Calu3 (cell line): ENCODE data around the gene ZNF594. TPM values are rescaled to one million over a fixed set of nuclear protein-coding genes. Genes with fewer than 3 reads are reported as not detected.
"Not testable (repeated sequence)": the region's sequence is repeated elsewhere in the genome, so short reads cannot be mapped to it uniquely, and the experiment has no call there.

Experiments used
- BruUV-seq: library from RNA; stranded (reverse); fragments of 400-500 nt; replicated peaks from 2 replicates; lab custom pipeline; 2021; lab: Mats Ljungman, UMichigan
- CTCF ChIA-PET: fragments of 300-600 bp; sonication (Branson Sonifier 250); formaldehyde crosslinking; loops from one replicate; lab custom pipeline; 2022; ENCODE audit warnings: antibody characterized with exemption; lab: Charles Lee
- DNase-seq: peaks from one replicate; pipeline ENCODE4 v3.0.0; 2022
- H3K27ac Mint-ChIP-seq: one replicate; pipeline ENCODE4 v1.8.0; 2022; ENCODE audit warnings: mixed read lengths; ENCODE audit not compliant: unreplicated experiment
- H3K27me3 Mint-ChIP-seq: one replicate; pipeline ENCODE4 v1.8.0; 2022; ENCODE audit warnings: mixed read lengths; ENCODE audit not compliant: unreplicated experiment
- H3K36me3 Mint-ChIP-seq: one replicate; pipeline ENCODE4 v1.8.0; 2022; ENCODE audit warnings: mild to moderate bottlenecking, moderate library complexity, mixed read lengths; ENCODE audit not compliant: insufficient read depth, unreplicated experiment
- H3K4me1 Mint-ChIP-seq: one replicate; pipeline ENCODE4 v1.8.0; 2022; ENCODE audit warnings: mild to moderate bottlenecking, low read depth, mixed read lengths; ENCODE audit not compliant: unreplicated experiment
- H3K4me3 Mint-ChIP-seq: one replicate; pipeline ENCODE4 v1.8.0; 2022; ENCODE audit warnings: mild to moderate bottlenecking, low read depth, moderate library complexity, mixed read lengths; ENCODE audit not compliant: unreplicated experiment
- H3K9me3 Mint-ChIP-seq: one replicate; pipeline ENCODE4 v1.8.0; 2022; ENCODE audit warnings: low read depth, mixed read lengths; ENCODE audit not compliant: unreplicated experiment
- CTCF ChIP-seq: fragments of 200-600 bp; IDR thresholded peaks from one replicate; pipeline ENCODE4 v1.8.0; 2022; ENCODE audit warnings: antibody characterized with exemption; ENCODE audit not compliant: unreplicated experiment
- intact Hi-C: fragments of 100-400 bp; cut with micrococcal nuclease; formaldehyde crosslinking; loops from one replicate; pipeline ENCODE4 v1.10.0; 2022; ENCODE audit not compliant: unreplicated experiment
- total RNA-seq: library from RNA; stranded (reverse); gene quantifications from 2 replicates; pipeline ENCODE4 v1.2.3, GENCODE V29; 2022

Gene ZNF594
- total RNA-seq, 1 experiment from 2014 or later: 12.9 TPM

DNA sequence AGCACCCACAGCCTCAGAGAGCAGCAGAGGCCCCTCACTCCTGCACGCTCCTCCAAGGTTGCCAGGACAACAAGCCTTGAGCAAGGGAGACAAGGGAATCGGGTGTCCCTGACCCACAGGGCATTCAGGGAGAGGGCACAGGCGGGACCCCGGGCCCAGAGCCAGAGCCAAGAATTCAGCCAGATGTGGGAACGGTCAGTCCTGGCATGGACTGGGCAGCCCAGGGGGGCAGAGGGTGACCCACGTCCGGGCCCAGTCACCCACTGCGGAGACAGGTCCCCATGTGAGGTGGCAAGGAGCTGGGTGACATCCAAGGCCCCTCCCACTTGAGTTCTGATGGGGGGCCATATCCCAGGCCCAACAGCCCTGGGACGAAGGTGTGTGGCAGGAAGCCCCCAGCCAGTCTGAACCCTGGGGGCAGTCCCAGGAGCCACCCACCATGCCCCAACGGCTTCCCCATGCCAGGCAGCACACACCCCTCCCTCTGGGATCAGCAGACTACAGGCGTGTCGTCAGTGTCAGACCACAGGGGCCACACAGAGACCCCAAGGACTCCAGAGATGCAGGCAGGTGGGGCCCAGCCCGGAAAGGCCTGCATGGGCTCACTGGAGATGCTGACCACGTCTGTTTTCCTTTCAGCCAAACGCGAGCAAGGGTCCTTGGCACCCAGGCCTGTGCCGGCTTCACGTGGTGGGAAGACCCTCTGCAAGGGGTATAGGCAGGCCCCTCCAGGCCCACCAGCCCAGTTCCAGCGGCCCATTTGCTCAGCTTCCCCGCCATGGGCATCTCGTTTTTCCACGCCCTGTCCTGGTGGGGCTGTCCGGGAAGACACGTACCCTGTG, 52.8 kb downstream of the ZNF594 start:
- Mint-ChIP-seq H3K4me1 (no peaks in the 10 kb centered on the region), H3K27ac (no peak overlapping the region), H3K36me3 (no peaks in the 10 kb centered on the region), H3K4me3 (no peak overlapping the region), H3K9me3 (no peaks in the 10 kb centered on the region), H3K27me3 (no peaks in the 10 kb centered on the region)
- CTCF ChIA-PET: no interaction called here
- no peak for TF ChIP-seq CTCF
- BruUV-seq: no TSS peak
- intact Hi-C loops: no loop called here
- no peak for DNase-seq

DNA sequence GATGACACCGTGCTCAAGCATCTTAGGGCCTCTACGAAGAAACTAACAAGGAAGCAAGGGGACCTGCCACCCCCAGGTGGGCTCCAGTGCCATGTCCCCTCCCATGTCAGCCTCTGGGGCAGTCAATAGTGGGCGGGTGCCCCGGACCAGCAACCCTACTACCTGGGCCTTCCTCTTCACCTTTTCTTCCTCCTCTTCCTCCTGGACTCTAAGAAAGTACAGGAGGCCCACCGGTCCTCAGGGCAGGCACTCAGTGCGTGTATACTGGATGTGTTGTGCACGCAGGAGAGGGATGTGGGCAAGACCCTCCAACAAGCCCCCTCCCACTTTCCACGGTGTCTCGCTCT, 53.5 kb downstream of the ZNF594 start:
- CTCF ChIA-PET, BruUV-seq, H3K4me1 Mint-ChIP-seq, H3K27ac Mint-ChIP-seq, H3K27me3 Mint-ChIP-seq, H3K4me3 Mint-ChIP-seq, DNase-seq, intact Hi-C loops, H3K9me3 Mint-ChIP-seq, H3K36me3 Mint-ChIP-seq: not testable (repeated sequence)

DNA sequence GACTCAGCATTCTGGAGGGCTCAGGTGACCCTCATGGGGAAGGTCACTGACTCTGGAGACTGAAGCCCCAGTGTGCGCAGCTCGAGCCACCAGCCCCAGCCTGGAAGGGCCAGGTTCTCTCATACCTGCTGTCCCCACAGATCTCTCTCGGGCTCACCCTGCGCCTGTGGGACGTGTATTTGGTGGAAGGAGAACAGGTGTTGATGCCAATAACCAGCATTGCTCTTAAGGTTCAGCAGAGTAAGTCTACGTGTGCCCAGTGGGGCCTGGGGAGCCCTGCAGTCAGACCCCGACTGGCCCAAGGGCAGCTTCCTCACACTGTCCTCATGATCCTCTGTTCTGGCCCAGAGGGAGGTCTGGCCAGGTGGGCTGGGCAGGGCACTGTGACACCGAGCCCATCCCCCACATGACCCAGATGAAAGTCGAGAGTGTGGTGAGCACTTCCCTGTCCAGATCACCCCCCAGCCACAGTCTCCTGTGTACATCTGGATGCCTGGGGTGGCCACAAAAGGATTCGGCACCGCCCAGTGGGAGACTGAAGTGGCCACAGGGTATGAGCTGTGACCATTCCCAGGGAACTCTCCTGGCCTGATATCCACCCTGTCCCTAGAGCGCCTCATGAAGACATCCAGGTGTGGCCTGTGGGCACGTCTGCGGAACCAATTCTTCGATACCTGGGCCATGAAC, 54.0 kb downstream of the ZNF594 start:
- H3K27ac Mint-ChIP-seq, H3K36me3 Mint-ChIP-seq, DNase-seq, H3K4me1 Mint-ChIP-seq, CTCF ChIA-PET, intact Hi-C loops, H3K9me3 Mint-ChIP-seq, H3K27me3 Mint-ChIP-seq, H3K4me3 Mint-ChIP-seq, BruUV-seq: not testable (repeated sequence)

GRCh38 chr17:5136580-5137412, 54.9 kb downstream of the ZNF594 start:
- H3K36me3 Mint-ChIP-seq, H3K4me1 Mint-ChIP-seq, H3K27ac Mint-ChIP-seq, CTCF ChIA-PET, H3K9me3 Mint-ChIP-seq, H3K27me3 Mint-ChIP-seq, H3K4me3 Mint-ChIP-seq, BruUV-seq, intact Hi-C loops, DNase-seq: not testable (repeated sequence)

DNA sequence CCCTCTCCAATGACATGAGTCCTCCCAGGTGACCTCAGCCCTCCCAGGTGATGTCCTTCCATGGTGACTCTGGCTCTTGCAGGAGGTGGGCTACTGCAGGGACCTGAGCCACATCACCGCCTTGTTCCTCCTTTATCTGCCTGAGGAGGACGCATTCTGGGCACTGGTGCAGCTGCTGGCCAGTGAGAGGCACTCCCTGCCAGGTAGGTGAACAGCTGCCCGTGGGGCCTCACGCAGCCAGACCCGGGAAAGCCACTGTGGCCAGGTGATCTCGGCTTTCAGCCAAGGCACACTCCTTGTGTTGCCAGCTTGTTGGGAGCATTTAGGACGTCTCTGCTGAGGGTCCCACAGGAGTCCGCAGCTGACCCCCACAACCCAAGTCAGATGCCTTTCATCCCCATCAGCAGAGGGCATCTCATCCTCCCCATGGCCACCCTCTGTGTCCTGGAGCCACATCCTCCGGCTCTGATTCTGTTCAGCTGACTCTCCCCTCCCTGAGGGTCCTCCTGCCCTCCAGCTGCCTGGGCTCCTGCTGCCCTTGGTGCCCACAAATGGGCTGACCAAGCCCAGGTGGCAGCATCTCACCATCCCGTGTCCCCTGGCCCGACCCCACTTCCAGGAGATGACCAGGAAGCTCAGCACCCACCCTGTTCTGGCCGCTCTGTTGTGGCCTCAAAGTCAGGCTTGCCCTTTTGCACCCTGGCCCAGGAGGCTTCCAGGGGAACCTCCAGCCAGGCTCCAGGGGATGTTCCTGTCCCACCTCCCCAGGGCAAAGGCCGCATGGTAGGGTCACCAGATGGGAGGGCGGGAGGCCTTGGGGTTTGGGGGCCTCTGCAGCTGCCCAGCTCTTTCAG, 55.7 kb downstream of the ZNF594 start:
- no peak overlapping the region for H3K4me3 Mint-ChIP-seq
- DNase-seq: no peak
- intact Hi-C loops: no loop called here
- H3K4me1 Mint-ChIP-seq: no peaks in the 10 kb centered on the region
- CTCF ChIA-PET: no interaction called here
- H3K9me3 Mint-ChIP-seq: no peaks in the 10 kb centered on the region
- BruUV-seq: no TSS peak
- H3K27me3 Mint-ChIP-seq: peaks cover 7% of the 10 kb centered on the region
- no peak for TF ChIP-seq CTCF
- H3K27ac Mint-ChIP-seq: no peak overlapping the region
- no peaks in the 10 kb centered on the region for H3K36me3 Mint-ChIP-seq

GRCh38 chr17:5135131-5135712, 56.4 kb downstream of the ZNF594 start:
- DNase-seq, H3K4me1 Mint-ChIP-seq, H3K27ac Mint-ChIP-seq, H3K36me3 Mint-ChIP-seq, BruUV-seq, H3K4me3 Mint-ChIP-seq, intact Hi-C loops, CTCF ChIA-PET, H3K9me3 Mint-ChIP-seq: not testable (repeated sequence)
- H3K27me3 Mint-ChIP-seq: peaks cover 15% of the 10 kb centered on the region

GRCh38 chr17:5134571-5134970, 57.1 kb downstream of the ZNF594 start:
- DNase-seq, H3K4me3 Mint-ChIP-seq, H3K4me1 Mint-ChIP-seq, intact Hi-C loops, H3K9me3 Mint-ChIP-seq, H3K27ac Mint-ChIP-seq, H3K36me3 Mint-ChIP-seq, CTCF ChIA-PET, BruUV-seq: not testable (repeated sequence)
- peaks cover 21% of the 10 kb centered on the region for H3K27me3 Mint-ChIP-seq
